NB4 (cell line): ENCODE data around the gene SMC5.

Source experiments
- MYC ChIP-seq: IDR thresholded peaks from 2 replicates; pipeline ENCODE4 v1.6.1; 2011; ENCODE audit warnings: low read depth, low read length
- TF ChIP-seq, protein P1 (sequence below): IDR thresholded peaks from one replicate; pipeline ENCODE4 v1.5.1; 2012; ENCODE audit warnings: low read depth, low read length

DNA sequence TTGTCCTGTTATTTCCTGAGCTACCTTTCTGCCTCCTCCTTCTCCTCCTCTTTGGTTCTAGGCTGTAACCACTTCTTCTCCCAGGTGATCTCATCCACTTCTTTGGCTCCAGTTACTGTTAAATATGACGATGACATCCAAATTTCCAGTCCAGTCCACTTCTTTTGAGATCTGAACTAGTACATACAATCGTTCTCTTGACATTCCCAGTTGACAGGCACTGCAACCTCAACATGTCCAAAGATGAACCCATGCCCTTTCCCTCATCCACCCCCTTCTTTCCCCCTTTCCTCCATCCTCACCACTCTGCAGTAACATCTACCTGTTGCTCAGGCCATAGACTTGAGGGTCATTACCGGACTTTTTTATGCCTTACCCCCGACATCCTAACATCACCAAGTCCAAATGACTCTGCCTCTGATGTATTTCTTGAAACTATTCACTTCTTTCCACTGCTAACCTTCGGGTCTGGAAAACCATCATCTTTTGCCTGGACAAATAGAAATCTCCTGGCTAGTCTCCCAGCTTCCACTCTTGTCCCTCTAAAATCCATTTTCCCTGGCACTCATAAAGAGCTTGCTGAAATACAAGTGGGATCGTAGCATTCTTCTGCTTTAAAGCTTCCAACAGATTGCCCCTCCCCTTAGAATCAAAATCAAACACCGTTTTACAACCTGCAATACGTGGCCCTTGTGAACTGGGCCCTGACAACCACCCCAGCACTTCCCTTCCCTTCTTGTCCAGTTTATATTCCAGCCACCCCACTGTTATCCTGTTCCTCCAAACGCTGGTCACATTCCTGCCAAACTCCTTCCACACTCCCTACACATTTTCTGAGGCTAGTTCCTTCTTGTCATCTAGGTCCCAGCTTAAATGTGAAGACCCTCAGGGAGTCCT, 124.2 kb downstream of the SMC5 start:
- TF ChIP-seq, protein P1, sequence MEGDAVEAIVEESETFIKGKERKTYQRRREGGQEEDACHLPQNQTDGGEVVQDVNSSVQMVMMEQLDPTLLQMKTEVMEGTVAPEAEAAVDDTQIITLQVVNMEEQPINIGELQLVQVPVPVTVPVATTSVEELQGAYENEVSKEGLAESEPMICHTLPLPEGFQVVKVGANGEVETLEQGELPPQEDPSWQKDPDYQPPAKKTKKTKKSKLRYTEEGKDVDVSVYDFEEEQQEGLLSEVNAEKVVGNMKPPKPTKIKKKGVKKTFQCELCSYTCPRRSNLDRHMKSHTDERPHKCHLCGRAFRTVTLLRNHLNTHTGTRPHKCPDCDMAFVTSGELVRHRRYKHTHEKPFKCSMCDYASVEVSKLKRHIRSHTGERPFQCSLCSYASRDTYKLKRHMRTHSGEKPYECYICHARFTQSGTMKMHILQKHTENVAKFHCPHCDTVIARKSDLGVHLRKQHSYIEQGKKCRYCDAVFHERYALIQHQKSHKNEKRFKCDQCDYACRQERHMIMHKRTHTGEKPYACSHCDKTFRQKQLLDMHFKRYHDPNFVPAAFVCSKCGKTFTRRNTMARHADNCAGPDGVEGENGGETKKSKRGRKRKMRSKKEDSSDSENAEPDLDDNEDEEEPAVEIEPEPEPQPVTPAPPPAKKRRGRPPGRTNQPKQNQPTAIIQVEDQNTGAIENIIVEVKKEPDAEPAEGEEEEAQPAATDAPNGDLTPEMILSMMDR = no peak
- TF ChIP-seq MYC = no peak
